Measurements from ENCODE around the gene APOBEC3A. TPM values are rescaled to one million over a fixed set of nuclear protein-coding genes. Genes with fewer than 3 reads are reported as not detected.

The APOBEC3A gene
- polyA plus RNA-seq (ENCODE audit: insufficient read length in 3 of 3): not detected

DNA sequence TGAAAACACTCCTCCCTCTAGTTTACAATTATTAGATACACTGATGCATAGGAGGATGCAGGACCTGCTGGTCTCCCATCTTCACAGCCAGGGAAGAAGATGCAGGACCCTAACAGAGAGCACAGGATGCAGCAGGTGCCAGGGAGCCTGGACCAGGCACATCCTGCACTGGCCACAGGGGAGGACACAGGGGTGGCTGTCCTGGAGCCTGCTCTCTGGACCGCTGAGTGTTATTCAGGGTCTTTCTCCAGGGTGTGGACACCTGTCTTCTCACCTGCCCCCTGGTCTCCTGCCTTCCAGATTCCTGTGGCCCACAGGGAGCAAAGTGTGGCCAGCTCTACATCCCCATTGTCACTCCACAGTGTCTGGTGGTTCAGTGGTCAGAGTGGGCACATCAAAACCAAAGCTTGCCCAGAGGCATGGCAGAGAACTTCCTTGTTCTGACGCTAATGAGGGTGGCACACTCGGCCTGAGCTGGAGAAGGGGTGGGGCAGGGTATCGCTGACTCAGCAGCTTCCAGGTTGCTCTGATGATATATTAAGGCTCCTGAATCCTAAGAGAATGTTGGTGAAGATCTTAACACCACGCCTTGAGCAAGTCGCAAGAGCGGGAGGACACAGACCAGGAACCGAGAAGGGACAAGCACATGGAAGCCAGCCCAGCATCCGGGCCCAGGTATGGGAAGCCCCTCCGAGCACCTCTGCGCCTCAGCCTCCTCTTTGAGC lies at the start of gene APOBEC3A:
Gene APOBEC3A, plus strand, starts transcription at position 564 of the 725 bp plus-strand sequence. Its CDS starts 83 bp downstream, at position 647.
- DNase-seq (ENCODE audit: low read depth in 3 of 3, low spot score in 2 of 3): no peak

GRCh38 chr22:38907767-38908166 lies 49.6 kb upstream of the APOBEC3A start:
- no peak for DNase-seq (ENCODE audit: low read depth in 3 of 3, low spot score in 2 of 3)

- no peak for DNase-seq (ENCODE audit: low read depth in 3 of 3, low spot score in 2 of 3)
These were observed 46.0 kb upstream of the APOBEC3A start for GRCh38 chr22:38911434-38911833.

- DNase-seq (ENCODE audit: low read depth in 3 of 3, low spot score in 2 of 3): no peak
These were observed 37.7 kb upstream of the APOBEC3A start for GRCh38 chr22:38919631-38920190.

- DNase-seq (ENCODE audit: low read depth in 3 of 3, low spot score in 2 of 3): no peak
These were observed 36.3 kb upstream of the APOBEC3A start for GRCh38 chr22:38921120-38921519.

GRCh38 chr22:38921806-38922205 lies 35.6 kb upstream of the APOBEC3A start:
- DNase-seq (ENCODE audit: low read depth in 3 of 3, low spot score in 2 of 3): no peak

GRCh38 chr22:38923463-38924346 lies 33.7 kb upstream of the APOBEC3A start:
- no peak for DNase-seq (ENCODE audit: low read depth in 3 of 3, low spot score in 2 of 3)

GRCh38 chr22:38924347-38924952 lies 33.0 kb upstream of the APOBEC3A start:
- DNase-seq (ENCODE audit: low read depth in 3 of 3, low spot score in 2 of 3): peak in 1 of 3 donors; percentile 38

DNA sequence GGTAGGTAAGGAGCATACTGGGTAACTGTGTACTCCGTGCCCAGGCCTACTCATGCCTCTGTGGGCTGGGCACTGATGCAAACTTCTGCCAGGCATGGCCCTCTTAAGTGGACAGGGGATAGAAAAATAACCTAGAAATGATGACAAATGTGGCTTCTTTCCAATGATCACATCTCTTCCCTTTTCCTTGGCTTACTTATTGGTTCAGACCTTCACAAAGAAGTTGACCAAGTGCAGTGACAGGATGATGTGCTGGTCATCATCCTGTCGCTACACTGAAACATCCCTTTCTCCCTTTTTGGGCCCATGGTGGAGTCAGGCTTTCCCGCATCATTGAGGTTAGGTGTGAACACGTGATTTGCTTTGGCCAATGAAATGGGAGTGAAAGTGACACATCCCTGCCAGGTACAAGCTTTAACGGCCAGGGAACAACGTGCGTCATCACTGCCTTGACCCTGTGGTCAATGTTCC lies 31.8 kb upstream of the APOBEC3A start:
- no peak for DNase-seq (ENCODE audit: low read depth in 3 of 3, low spot score in 2 of 3)

DNA sequence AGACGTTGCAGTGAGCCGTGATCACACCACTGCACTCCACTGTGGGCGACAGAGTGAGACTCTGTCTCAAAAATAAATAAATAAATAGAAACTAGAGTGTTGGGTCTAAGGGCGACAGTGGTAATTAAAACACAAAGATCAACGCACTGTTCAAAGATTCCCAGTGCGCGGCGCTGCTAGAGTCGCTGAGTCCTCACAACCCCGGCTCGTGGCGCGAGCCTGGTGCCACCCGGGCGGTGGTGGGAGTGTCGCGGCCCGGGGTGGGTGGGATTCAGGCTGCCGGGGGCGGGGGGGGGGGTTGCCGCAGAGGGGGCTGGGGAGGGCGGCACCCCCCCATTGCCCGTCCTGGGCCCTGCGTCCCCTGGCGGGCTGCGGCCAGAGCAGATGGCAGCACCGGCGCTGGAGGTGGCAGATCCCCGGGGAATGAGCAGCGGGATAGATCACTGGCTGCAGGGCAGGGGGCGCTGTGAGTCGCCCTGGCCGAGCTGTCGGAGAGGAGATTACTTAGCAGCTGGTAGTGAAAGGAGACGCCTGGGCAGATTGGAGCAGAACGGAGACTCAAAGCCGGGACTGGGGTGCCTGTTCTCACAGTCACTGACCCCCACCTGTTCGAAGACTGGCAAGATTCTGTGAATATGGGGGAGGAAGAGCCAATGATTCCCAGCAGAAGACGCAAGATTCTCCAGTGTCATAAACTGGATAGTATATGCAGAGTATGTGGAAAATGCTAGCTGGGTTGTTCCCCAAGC lies 30.2 kb upstream of the APOBEC3A start:
- DNase-seq (ENCODE audit: low read depth in 3 of 3, low spot score in 2 of 3): no peak

GRCh38 chr22:38930512-38930911 lies 26.9 kb upstream of the APOBEC3A start:
- DNase-seq (ENCODE audit: low read depth in 3 of 3, low spot score in 2 of 3): no peak

GRCh38 chr22:38935023-38935422 lies 22.4 kb upstream of the APOBEC3A start:
- no peak for DNase-seq (ENCODE audit: low read depth in 3 of 3, low spot score in 2 of 3)

- no peak for DNase-seq (ENCODE audit: low read depth in 3 of 3, low spot score in 2 of 3)
These were observed 21.8 kb upstream of the APOBEC3A start for GRCh38 chr22:38935616-38936015.

DNA sequence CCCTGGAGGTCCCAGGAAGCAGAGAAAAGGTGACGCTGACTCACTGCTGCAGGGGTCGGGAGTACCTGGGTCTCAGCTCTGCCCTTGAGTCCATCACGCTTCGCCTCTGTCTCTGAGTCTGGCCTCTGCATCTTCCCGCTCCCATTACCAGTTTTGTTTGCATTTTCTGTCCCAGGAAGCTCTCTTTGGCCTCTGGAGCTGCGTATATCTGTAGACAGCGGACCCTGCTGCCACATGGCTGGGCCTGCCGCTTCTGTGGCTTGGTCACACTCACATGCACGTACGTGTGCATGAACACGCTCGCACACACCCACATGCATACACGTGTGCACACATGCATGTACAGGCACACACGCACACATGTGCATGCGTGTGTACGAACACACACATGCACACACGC lies 20.8 kb upstream of the APOBEC3A start:
- DNase-seq (ENCODE audit: low read depth in 3 of 3, low spot score in 2 of 3): no peak

GRCh38 chr22:38937036-38937435 lies 20.4 kb upstream of the APOBEC3A start:
- DNase-seq (ENCODE audit: low read depth in 3 of 3, low spot score in 2 of 3): no peak

GRCh38 chr22:38937541-38937940 lies 19.9 kb upstream of the APOBEC3A start:
- no peak for DNase-seq (ENCODE audit: low read depth in 3 of 3, low spot score in 2 of 3)

GRCh38 chr22:38938221-38938620 lies 19.2 kb upstream of the APOBEC3A start:
- DNase-seq (ENCODE audit: low read depth in 3 of 3, low spot score in 2 of 3): no peak

DNA sequence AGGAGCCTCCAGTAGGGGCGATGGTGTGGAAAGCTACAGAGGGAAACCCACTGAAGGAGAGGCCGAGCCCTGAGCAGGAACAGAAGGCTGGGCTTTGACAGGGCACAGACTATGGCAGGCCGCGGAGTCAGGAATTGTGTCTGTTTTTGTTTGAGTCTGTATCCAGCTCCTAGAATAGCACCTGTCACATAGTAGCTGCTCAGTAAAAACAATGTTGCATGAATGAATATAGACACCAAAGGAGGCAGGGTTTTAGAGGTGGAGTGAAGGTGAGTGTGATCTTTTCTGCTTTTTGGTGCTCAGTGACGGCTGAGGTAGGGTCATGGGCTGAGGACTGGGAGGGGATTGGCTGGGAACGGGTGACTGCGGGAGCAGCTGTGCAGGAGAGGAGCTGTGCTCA lies 18.5 kb upstream of the APOBEC3A start:
- no peak for DNase-seq (ENCODE audit: low read depth in 3 of 3, low spot score in 2 of 3)

- no peak for DNase-seq (ENCODE audit: low read depth in 3 of 3, low spot score in 2 of 3)
These were observed 16.5 kb upstream of the APOBEC3A start for GRCh38 chr22:38940811-38941384.

DNA sequence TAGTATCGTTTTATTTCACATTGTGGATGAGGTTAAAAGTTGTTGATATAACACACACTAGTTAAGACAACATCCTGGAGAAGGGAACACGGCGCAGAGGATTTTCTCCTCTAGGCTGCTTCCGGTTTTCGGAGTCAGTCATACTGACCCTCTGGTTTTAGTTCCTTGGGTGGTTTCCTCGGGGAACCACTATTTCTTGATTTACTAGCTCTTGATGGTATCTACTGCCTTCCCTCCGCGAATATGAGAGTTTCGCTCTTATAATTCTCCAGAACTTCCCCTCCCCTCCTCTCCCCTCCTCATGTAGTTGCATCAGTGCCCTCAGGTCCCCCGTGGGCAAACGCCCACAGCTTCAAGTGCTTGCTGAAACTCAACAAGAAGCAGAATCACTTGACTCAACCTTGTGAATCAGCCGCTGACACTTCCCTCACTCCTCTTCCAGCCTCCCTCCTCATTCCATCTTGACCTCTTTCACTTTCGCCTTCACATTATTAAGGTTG lies 15.9 kb upstream of the APOBEC3A start:
- DNase-seq (ENCODE audit: low read depth in 3 of 3, low spot score in 2 of 3): no peak
